GM19023 (cell line): ENCODE data around the gene CFAP410.
"Not testable (repeated sequence)": the region's sequence is repeated elsewhere in the genome, so short reads cannot be mapped to it uniquely, and the experiment has no call there.

Experiments used
- ATAC-seq: cut with Tn5 transposase; IDR thresholded peaks from one replicate; pipeline ENCODE4 v1.9.1; 2021; ENCODE audit warnings: mild to moderate bottlenecking, moderate library complexity; ENCODE audit not compliant: unreplicated experiment

The CFAP410 gene

DNA sequence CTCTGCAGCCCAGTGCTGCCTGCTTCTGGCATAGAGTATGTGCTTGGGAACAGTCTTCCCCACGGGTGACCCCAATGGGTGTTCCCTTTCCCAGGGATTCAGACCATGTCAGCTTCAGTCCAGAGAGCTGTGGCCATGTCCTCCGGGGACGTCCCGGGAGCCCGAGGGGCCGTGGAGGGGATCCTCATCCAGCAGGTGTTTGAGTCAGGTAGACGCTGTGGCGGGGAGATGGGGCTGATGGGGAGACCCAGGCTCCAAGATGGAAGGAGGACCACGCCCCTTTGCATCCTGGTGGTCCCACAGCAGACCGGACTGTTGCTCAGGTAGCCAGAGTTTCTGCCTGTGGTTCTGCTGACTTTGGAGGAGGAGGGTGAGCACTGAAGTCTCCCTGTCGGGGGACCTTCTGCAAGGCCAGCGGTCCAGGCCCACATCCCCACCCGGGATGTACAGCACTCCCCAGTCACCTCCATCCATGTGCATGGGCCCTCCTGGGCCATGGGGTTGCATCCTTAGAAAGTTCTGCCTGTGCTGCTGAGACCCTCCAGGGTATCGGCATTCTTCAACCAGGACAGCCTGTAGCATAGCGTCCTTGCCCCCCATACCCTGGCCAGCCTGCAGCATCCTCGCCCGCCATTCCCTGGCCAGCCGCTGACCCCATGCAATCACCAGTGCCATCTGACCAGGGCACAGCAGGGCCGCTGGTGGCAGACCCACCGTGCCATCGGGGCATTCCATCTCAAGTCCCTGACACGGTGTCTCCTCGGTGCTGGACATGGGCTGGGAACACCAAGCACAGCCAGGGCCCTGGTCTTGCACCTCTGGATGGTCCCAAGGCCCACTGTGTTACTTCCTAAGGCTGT is 50.7 kb downstream of the CFAP410 start:
- ATAC-seq: no peak

DNA sequence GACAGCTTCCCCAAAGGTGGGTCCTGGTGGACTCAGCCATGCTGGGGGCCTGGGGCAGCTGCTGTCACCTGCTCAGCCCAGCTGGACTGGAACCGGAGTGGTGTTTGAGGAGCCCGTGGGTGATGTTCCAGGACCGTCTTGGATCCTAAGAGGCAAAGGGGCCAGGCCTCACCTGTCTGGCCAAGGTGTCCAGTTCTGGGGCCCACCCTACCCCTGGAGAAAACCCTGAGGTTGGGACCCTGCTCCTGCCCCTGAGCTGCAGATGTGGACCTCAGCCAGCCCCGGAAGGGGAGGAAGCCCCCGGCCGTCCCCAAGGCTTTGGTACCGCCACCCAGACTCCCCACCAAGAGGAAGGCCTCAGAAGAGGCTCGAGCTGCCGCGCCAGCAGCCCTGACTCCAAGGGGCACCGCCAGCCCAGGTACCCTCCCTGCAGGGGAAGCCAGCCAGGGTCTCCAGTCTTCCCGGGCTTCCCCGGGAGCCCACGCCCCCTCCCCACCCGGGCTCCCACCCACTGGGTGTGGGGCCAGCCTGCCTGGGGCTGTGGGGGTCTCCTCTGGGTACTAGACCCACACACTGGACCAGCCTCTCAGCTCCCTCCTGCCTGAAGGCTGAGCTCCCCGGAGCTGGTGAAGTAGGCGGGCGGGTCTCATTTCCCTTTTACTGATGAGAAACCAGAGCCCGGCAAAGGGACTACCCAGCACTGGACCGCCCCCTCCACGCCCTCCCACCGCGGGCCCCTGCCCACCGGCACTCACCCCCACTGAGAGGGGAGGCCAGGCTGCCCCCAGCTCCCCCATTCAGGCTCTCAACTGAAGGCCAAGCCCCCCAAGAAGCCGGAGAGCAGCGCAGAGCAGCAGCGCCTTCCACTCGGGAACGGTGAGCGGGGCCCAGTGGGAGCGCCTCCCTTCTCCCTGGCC is 52.2 kb downstream of the CFAP410 start:
- no peak for ATAC-seq

DNA sequence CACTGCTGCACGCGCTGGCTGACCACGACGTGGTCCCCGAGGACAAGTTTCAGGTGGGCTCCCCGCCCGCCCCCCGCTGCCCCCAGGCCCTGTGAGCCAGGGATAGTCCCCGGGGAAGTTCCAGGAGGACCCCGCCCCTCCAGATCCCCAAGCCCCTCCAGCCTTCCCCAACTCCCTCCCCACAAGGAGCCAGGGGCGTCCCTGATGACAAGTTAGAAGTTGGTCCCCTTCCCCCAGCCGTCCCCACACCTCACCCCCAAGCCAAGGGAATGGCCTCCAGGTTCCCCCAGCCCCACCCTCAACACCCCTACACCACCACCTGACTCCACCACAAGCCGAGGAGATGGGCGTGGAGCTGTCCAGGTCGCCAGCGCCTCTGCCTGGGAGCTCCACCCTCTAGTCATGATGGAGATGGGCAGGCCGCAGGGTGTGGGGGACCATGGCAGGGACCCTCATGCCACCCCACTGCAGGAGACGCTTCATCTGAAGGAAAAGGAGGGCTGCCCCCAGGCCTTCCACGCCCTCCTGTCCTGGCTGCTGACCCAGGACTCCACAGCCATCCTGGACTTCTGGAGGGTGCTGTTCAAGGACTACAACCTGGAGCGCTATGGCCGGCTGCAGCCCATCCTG is 53.0 kb downstream of the CFAP410 start:
- ATAC-seq: no peak

DNA sequence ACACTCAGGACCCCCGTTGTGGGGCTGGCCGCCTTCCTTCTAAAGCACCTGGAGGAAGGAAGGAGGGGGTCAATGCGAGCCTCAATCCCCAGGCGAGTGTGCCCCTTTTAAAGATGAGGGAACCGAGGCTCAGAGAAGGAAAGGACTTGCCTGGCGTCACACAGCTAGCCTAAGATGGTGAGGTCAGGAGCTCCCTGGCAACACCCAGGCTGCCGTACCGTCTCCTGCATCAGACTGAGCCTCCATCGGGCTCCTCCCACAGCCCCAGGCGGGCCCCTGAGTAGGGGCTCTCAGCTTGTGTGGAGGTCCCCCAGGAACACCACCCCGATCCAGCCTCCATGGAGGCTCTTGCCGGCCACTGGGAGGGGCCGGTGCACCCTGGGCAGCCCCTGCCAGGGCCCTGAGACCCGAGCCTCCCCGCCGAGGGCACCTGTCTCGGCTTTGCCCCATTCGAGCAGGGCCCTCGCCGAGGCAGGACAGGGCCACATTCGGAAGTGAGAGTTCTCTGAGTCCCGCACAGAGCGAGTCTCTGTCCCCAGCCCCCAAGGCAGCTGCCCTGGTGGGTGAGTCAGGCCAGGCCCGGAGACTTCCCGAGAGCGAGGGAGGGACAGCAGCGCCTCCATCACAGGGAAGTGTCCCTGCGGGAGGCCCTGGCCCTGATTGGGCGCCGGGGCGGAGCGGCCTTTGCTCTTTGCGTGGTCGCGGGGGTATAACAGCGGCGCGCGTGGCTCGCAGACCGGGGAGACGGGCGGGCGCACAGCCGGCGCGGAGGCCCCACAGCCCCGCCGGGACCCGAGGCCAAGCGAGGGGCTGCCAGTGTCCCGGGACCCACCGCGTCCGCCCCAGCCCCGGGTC is 53.8 kb downstream of the CFAP410 start, which contains the start of gene AIRE:
Gene AIRE (plus strand): TSS at position 739 of the 855 bp plus-strand sequence. CDS start 131 bp downstream, outside the sequence.
- no peak for ATAC-seq

DNA sequence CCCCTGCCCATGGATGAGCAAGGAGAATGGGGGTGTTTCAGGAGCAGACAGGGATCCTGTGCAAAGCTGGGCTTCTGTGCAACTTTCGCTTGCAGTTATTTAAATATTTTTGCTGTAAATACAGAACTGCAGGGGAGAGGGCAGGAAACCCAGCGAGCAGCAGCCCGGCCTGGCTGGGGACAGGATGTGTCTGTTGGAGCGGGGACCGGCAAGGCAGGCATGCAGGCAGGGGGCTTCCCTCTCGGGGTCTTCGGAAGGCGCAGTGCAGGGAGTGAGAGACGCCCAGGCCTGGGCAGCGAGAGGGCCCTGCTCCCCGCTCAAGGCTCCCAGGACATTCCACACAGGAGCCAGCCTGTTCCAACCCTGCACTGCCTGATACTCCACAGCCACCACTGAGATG is 55.2 kb downstream of the CFAP410 start:
- no peak for ATAC-seq

DNA sequence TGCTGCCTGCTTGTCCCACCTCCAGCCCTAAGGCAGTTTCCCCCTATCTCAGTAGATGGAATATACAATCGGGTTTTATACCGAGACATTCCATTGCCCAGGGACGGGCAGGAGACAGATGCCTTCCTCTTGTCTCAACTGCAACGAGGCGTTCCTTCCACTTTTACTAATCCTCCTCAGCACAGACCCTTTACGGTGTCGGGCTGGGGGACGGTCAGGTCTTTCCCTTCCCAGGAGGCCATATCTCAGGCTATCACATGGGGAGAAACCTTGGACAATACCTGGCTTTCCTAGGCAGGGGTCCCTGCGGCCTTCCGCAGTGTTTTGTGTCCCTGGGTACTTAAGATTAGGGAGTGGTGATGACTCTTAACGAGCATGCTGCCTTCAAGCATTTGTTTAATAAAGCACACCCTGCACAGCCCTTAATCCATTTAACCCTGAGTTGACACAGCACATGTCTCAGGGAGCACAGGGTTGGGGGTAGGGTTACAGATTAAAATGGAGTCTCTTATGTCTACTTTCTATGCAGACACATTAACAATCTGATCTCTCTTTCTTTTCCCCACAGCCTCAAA is 55.9 kb downstream of the CFAP410 start:
- not testable (repeated sequence) for ATAC-seq

DNA sequence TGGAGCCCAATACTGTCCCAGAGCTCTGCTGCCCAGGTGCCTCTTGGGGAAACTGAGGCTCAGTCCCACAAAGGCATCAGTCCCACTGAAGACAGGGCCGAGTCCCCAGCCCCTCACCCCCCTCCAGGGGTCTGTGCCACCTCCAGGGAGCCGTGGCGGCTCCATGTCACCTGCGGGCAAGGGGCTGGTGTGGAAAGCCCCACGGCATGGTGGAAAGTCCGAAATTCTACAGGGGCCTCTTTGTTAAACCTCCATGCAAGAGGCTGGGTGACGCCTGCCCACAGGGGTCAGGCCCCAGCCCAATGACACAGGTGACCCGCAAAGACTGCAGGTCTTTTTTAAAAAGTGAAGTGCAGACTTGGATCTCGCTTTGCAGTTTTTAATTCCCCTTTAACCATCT is 56.8 kb downstream of the CFAP410 start:
- no peak for ATAC-seq

DNA sequence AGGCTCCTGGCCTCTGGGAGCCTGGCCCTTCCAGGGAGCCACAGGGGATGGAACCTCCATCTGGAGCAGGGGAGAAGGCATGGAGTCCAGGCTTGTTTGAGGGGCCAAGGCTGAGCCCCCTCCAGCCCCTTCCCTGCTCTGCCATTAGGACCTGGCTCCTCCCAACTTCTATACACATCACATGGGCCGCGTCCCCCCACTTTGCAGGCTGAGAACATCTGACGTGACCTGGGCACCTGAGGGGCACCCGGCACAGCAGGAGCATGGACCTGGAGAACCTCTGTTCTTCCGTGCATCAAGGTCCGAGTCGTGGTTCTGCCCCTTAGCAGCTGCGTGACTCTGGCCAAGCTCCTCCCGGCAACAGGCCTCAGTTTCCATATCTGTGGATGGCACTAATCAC is 57.4 kb downstream of the CFAP410 start:
- no peak for ATAC-seq

DNA sequence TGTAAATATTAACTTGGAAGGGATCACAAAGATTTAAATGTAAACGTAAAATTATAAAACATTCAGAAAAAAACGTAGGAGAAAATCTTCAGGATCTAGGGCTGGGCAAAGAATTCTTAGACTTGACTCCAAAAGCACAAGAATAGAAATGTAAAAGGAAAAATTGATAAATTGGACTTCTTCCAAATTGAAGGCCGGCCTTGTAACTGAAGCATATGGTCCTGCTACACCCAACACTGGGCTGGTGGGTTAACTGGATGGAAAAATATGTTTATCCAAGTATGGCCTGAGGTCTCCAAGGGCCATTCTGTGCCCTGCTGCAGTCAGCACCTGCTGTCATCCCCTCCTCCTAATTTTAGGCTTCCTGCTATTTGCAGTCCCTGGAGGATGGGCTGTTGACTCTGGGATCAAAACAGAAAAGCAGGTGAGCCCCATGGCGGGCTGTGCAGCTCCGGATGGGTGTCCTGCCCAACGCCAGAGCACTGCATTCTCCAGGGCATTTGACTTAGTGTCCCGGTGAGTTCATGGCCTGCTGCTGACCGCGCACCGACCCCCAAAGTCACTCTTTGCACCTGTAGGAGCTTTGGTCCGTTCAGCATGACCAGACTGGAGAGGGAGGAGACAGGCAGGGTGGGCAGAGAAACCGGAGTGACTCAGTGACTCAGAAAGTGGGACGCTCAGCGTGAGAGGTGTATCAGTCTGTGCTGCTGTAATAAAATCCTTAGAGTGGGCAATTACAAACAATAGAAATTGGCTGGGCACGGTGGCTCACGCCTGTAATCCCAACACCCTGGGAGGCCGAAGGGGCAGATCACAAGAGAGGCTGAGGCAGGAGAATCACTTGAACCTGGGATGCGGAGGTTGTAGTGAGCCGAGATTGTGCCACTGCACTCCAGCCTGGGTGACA is 59.6 kb downstream of the CFAP410 start:
- no peak for ATAC-seq
